Measurements from ENCODE around the gene SCARB1.

- TF ChIP-seq CTCF (IDR thresholded peaks at IDR 0.05; ENCODE audit: extremely low read depth in 1 of 2, insufficient read depth in 1 of 2, low read depth in 1 of 2, low read length in 2 of 2) (no peak), MAX (IDR thresholded peaks at IDR 0.05; ENCODE audit: insufficient read depth, insufficient read length) (no peak)
These were observed 51.3 kb downstream of the SCARB1 start for GRCh38 chr12:124812356-124812755.
